HepG2 (cell line): ENCODE results near the gene SETD1A. TPM values are rescaled to one million over a fixed set of nuclear protein-coding genes. Genes with fewer than 3 reads are reported as not detected.

ENCODE experiments used
- BRCA1 ChIP-seq: sonication (generic); formaldehyde crosslinking; IDR thresholded peaks from 2 replicates; pipeline ENCODE4 v1.4.0; 2020; ENCODE audit warnings: missing genetic modification reagents
- EP300 ChIP-seq, 3 experiments: sonication (generic) in 1 of 3; formaldehyde crosslinking in 1 of 3; IDR thresholded peaks; 2 replicates each; pipeline versions ENCODE4 v1.5.1 to v1.6.1; 2011 to 2020; ENCODE audit warnings: low read depth in 2 of 3, low read length in 2 of 3, borderline replicate concordance in 1 of 3, improper control_type of control experiment in 1 of 3, mild to moderate bottlenecking in 1 of 3, missing genetic modification reagents in 1 of 3, moderate library complexity in 1 of 3
- FOXK1 ChIP-seq: sonication (generic); formaldehyde crosslinking; IDR thresholded peaks from 2 replicates; pipeline ENCODE4 v1.4.0; 2020; ENCODE audit warnings: low read depth, missing genetic modification reagents, borderline replicate concordance
- GATA4 ChIP-seq: sonication (generic); IDR thresholded peaks from 2 replicates; pipeline ENCODE4 v1.6.1; 2016; ENCODE audit warnings: antibody characterized with exemption, low read depth, borderline replicate concordance
- HIVEP1 ChIP-seq: sonication (generic); formaldehyde crosslinking; IDR thresholded peaks from 2 replicates; pipeline ENCODE4 v1.4.0; 2020; ENCODE audit warnings: mild to moderate bottlenecking, missing genetic modification reagents
- HNF4G ChIP-seq, 2 experiments: sonication (generic) in 1 of 2; formaldehyde crosslinking in 1 of 2; IDR thresholded peaks; 2 replicates each; pipeline versions ENCODE4 v1.4.0 to v1.6.1; 2011 to 2020; ENCODE audit warnings: borderline replicate concordance in 2 of 2, low read depth in 2 of 2, mild to moderate bottlenecking in 2 of 2, low read length in 1 of 2, missing genetic modification reagents in 1 of 2, moderate library complexity in 1 of 2
- HOXD1 ChIP-seq: sonication (generic); formaldehyde crosslinking; IDR thresholded peaks from 2 replicates; pipeline ENCODE4 v1.5.0; 2020; ENCODE audit warnings: missing genetic modification reagents
- KIAA2018 ChIP-seq: sonication (generic); formaldehyde crosslinking; IDR thresholded peaks from 2 replicates; pipeline ENCODE4 v1.5.0; 2020; ENCODE audit warnings: mild to moderate bottlenecking, missing genetic modification reagents, borderline replicate concordance
- LBX2 ChIP-seq: sonication (generic); formaldehyde crosslinking; IDR thresholded peaks from 2 replicates; pipeline ENCODE4 v1.5.0; 2020; ENCODE audit warnings: missing genetic modification reagents, mild to moderate bottlenecking, borderline replicate concordance
- ZBTB38 ChIP-seq: sonication (generic); formaldehyde crosslinking; IDR thresholded peaks from 2 replicates; pipeline ENCODE4 v1.5.1; 2020; ENCODE audit warnings: mild to moderate bottlenecking, missing genetic modification reagents
- ZNF292 ChIP-seq: sonication (generic); formaldehyde crosslinking; IDR thresholded peaks from 2 replicates; pipeline ENCODE4 v1.8.1; 2022; ENCODE audit warnings: mild to moderate bottlenecking, low read depth, missing genetic modification reagents, borderline replicate concordance
- ZNF382 ChIP-seq: sonication (generic); formaldehyde crosslinking; IDR thresholded peaks from 2 replicates; pipeline ENCODE4 v1.5.0; 2020; ENCODE audit warnings: missing genetic modification reagents, mild to moderate bottlenecking, borderline replicate concordance
- ZNF790 ChIP-seq: sonication (generic); formaldehyde crosslinking; IDR thresholded peaks from 2 replicates; pipeline ENCODE4 v1.8.0; 2022; ENCODE audit warnings: missing genetic modification reagents, mild to moderate bottlenecking, borderline replicate concordance
- ZXDC ChIP-seq: sonication (generic); formaldehyde crosslinking; IDR thresholded peaks from 2 replicates; pipeline ENCODE4 v1.5.0; 2020; ENCODE audit warnings: mild to moderate bottlenecking, missing genetic modification reagents
- polyA plus RNA-seq, 8 experiments: library from polyadenylated mRNA; depleted of rRNA in 3 of 8; stranded (reverse) in 7 of 8; unstranded in 1 of 8; fragments of >200 nt; fragmentation: Illumina TruSeq in 4 of 8; extraction: Trizol in 4 of 8; gene quantifications; 2 replicates each; pipeline versions ENCODE4 v1.2.1 to v1.2.3, GENCODE V29; 2011 to 2016; ENCODE audit warnings: low read depth in 4 of 8, missing spikeins in 1 of 8, mixed read lengths in 1 of 8; ENCODE audit not compliant: insufficient read depth in 1 of 8
- total RNA-seq, 5 experiments: library from RNA; depleted of rRNA; stranded (reverse); fragments of >200 nt; fragmentation: Illumina TruSeq; extraction: Trizol; gene quantifications; 2 replicates each; pipeline ENCODE4 v1.2.3, GENCODE V29; 2016; ENCODE audit warnings: low read depth in 1 of 5

The SETD1A gene
- total and polyA plus RNA-seq, 2 of the 13 experiments (the other 11 are each of a cell fraction or from before 2014, with no cell fraction given): 3.8 to 5.6 TPM

GRCh38 chr16:30998852-30999761, 41.6 kb downstream of the SETD1A start (continued):
- peak in 1 of 2 experiments; percentile 81; a peak in 2 of 4 replicates for TF ChIP-seq EP300 (IDR thresholded peaks at IDR 0.05; ENCODE audit: low read depth in 2 of 2, low read length in 2 of 2)
- peak; percentile 27; the same call in 1 of the 2 replicates for TF ChIP-seq EP300 (CRISPR knock-in tag; IDR thresholded peaks at IDR 0.05; ENCODE audit: borderline replicate concordance)
- peak; percentile 58; the same call in 1 of the 2 replicates for TF ChIP-seq HIVEP1 (CRISPR knock-in tag)
- no peak for TF ChIP-seq HOXD1
- no peak for TF ChIP-seq BRCA1
- TF ChIP-seq KIAA2018 (CRISPR knock-in tag): no peak
- peak; percentile 89 for TF ChIP-seq ZXDC (CRISPR knock-in tag)
- no peak for TF ChIP-seq LBX2 (CRISPR knock-in tag)
- TF ChIP-seq ZNF790 (CRISPR knock-in tag): no peak
- peak; percentile 98 for TF ChIP-seq ZNF292 (CRISPR knock-in tag)
- TF ChIP-seq FOXK1 (CRISPR knock-in tag): 0 out of 2 replicates have a peak, but pooled peaks have one; percentile 19
- peak; percentile 97 for TF ChIP-seq HNF4G (IDR thresholded peaks at IDR 0.05; ENCODE audit: borderline replicate concordance, low read depth, low read length)
- TF ChIP-seq HNF4G (CRISPR knock-in tag; IDR thresholded peaks at IDR 0.05; ENCODE audit: borderline replicate concordance, low read depth): peak; percentile 95
- TF ChIP-seq ZBTB38 (CRISPR knock-in tag): peak; percentile 57; the same call in 1 of the 2 replicates
- TF ChIP-seq ZNF382 (CRISPR knock-in tag): no peak
- peak; percentile 52; the same call in 1 of the 2 replicates for TF ChIP-seq GATA4
